H7 (cell line): ENCODE data around the gene GPR32. TPM values are rescaled to one million over a fixed set of nuclear protein-coding genes. Genes with fewer than 3 reads are reported as not detected.
"Not testable (repeated sequence)": the region's sequence is repeated elsewhere in the genome, so short reads cannot be mapped to it uniquely, and the experiment has no call there.

Experiments used
- DNase-seq: peaks from one replicate; pipeline ENCODE4 v3.0.0; 2012
- H3K27me3 ChIP-seq: 2 replicates; pipeline ENCODE4 v1.6.0; 2011; ENCODE audit warnings: mild to moderate bottlenecking, low read length; ENCODE audit not compliant: control insufficient read depth, insufficient read depth
- H3K36me3 ChIP-seq: replicated peaks from 2 replicates; pipeline ENCODE4 v1.5.1; 2011; ENCODE audit warnings: low read length; ENCODE audit not compliant: control insufficient read depth, insufficient read depth
- H3K4me3 ChIP-seq: 2 replicates; pipeline ENCODE4 v1.5.1; 2011; ENCODE audit warnings: low read depth, mild to moderate bottlenecking, control low read depth, low read length, moderate library complexity; ENCODE audit not compliant: insufficient read depth
- total RNA-seq: library from RNA; depleted of rRNA; stranded (reverse); fragments of >200 nt; shearing (Covaris generic); gene quantifications from 2 replicates; pipeline ENCODE4 v1.2.3, GENCODE V29; 2014; rRNA removed

GPR32 gene, protein sequence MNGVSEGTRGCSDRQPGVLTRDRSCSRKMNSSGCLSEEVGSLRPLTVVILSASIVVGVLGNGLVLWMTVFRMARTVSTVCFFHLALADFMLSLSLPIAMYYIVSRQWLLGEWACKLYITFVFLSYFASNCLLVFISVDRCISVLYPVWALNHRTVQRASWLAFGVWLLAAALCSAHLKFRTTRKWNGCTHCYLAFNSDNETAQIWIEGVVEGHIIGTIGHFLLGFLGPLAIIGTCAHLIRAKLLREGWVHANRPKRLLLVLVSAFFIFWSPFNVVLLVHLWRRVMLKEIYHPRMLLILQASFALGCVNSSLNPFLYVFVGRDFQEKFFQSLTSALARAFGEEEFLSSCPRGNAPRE
- not detected in 2 replicates for total RNA-seq

DNA sequence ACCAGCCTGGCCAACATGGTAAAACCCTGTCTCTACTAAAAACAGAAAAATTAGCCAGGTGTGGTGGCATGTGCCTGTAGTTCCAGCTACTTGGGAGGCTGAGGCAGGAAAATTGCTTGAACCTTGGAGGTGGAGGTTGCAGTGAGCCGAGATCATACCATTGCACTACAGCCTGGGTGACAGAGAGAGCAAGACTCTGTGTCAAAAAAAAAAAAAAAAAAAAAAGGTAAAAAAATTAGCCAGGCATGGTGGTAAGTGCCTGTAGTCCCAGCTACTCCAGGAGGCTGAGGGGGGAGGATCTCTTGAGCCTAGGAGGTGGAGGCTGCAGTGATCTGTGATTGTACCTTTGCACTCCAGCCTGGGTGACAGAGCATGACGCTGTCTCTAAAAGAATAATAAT lies at the start of gene GPR32:
Gene GPR32, plus strand, starts transcription at position 301 of the 400 bp plus-strand sequence. CDS start 137 bp downstream, outside the sequence.
- not testable (repeated sequence) for DNase-seq, H3K27me3 ChIP-seq, H3K4me3 ChIP-seq, H3K36me3 ChIP-seq

DNA sequence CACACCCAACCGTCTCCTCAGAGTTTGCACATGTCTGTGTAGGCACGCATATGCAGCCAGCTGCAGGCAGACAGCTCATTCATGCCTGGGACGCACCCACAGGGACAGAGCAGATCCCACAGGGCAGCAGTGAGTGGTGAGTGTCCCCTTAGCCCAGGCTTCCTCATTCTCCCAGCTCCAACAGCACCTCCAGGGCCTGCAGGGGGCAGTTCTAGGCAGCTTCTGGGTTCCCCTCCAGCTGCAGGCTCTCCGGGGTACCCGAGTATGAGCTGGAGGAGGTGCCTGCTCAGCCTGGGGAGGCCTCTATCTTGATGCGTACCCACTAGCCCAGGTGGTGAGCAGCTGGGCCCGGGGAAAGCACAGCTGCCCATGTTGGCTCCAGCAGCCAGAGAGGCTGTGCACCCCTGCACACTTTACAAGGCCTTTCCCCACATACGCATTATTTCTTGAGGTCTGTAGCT lies 49.3 kb upstream of the GPR32 start:
- Histone ChIP-seq H3K27me3 (peaks cover 70% of the 10 kb centered on the region), H3K4me3 (no peak overlapping the region), H3K36me3 (no peaks in the 10 kb centered on the region)
- DNase-seq: peak; percentile 50

DNA sequence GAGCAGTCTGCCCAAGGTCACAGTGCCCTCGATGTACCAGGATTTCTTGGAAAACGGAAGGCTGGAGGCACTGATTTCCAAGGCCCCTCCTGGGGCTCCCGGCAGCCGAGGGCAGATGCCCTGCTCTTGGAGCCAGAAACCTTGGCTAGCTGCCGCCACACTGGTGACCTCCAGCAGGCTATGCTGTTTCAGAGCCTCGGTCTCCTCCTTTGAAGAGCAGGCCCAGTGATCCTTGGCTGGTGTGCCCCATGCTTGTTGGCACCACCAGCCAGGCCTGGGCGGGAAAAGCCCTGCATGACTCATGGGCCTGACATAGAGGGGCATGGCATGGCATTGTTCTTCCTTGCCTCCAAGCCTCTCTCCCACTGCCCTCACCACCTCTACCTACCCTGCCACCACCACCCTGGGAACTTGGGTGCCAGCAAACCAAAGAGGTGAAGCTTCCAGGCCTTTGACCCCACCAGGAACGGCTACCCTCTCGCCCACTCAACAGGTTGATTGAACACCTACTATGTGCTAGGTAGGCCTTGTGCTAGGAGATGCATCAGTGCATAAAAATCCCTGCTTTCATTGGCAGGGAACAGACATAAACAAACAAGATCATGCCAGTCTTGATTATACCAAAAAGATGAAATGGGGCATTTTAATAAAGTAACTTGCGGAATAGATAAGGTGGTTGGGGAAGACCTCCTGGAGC lies 48.7 kb upstream of the GPR32 start:
- Histone ChIP-seq H3K4me3 (no peak overlapping the region), H3K27me3 (peaks cover 65% of the 10 kb centered on the region), H3K36me3 (no peaks in the 10 kb centered on the region)
- DNase-seq: peak; percentile 41

DNA sequence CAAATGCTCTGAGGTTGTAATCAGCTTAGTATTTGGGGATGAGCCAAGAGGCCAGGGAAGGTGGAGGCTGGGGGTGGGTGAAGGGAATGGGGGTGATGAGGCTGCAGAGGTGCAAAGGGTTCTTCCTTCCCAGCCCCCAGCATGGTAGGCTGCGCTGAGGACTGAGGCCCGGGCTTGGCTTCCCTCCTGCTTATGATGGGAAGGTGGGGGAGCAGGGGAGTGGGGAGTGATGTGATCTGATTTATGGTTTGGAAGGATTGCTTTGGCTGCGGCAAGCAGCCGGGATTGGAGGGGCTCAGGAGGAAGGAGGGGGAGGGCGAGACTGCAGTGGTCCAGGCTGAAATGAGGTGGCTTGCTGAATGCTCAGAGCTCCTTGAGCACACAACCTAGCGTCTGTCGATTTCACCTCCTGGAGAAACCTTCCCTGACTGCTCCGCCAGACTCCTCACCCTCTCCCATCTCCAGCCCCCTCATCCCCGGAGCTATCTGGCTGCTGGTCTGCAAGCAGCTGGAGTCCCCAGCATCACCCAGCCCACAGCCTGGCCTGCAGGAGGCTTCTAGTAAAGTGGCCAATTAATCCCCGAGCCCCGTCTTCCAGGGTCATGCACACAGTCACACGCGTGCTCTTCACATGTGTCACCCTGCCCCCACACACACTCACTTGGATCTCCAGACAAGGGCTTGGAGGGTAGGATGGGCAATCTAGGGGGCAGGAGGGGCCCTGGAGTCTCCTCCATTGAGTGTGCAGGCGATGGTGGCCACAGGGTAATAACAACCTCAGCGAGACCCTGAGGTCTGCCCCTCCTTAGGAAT lies 47.9 kb upstream of the GPR32 start:
- peak overlapping the region; percentile 12; the same call in 1 of the 2 replicates for H3K4me3 ChIP-seq
- H3K36me3 ChIP-seq: no peaks in the 10 kb centered on the region
- H3K27me3 ChIP-seq: peaks cover 58% of the 10 kb centered on the region
- DNase-seq: peak; percentile 46

DNA sequence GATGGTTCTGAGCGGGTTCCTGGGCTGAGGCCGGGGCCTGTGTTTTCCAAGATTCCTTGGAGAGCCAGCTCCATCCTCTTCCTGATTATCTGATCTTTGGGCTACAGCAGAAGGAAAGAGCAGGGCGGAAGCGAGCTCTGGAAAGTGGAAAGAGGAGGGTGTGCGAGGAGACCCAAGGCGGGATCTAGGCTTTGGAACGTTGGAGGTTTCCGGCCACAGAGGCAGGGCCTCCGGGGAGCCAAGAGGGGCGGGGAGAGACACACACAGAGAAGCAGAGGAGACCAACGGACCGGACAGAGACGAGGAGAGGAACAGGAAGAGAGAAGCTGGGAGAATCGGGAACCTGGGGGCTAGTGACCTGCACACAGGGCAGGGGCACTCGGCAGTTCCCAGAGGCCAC lies 47.2 kb upstream of the GPR32 start, which contains the start of gene CLEC11A:
Gene CLEC11A, plus strand, starts transcription at position 296 of the 400 bp plus-strand sequence. CDS start 162 bp downstream, outside the sequence.
- DNase-seq: peak; percentile 53
- H3K36me3 ChIP-seq: no peaks in the 10 kb centered on the region
- H3K27me3 ChIP-seq: peaks cover 51% of the 10 kb centered on the region
- peak within 1 kb of the TSS; percentile 67 for H3K4me3 ChIP-seq

DNA sequence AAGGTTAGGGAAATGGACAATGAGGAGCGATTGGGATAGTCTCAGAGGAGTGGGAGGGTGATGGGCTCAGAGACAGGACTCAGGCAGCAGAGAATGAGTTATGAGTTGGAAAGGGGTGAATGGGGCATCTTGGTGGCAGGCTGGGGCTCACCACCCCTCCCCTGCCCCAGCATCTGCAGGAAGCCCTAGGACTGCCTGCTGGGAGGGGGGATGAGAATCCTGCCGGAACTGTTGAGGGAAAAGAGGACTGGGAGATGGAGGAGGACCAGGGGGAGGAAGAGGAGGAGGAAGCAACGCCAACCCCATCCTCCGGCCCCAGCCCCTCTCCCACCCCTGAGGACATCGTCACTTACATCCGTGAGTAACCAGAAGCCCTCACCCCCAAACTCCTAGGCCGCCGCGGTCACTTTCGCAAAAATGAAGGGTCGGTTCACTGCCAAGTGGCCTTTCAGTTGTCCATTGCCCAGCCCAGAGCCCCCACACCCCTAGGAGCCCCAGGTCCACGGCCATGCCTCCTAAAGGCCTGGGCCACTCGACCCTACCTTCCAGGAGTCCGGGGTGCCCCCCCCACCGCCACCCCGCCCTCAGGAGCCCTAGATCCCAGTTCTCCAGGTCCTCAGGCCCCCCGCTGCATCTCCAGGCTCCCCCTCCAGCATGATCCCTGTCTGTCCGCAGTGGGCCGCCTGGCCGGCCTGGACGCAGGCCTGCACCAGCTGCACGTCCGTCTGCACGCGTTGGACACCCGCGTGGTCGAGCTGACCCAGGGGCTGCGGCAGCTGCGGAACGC lies 46.3 kb upstream of the GPR32 start:
- Histone ChIP-seq H3K36me3 (no peaks in the 10 kb centered on the region), H3K27me3 (peaks cover 48% of the 10 kb centered on the region), H3K4me3 (peak overlapping the region; percentile 67)
- DNase-seq: peak; percentile 62

DNA sequence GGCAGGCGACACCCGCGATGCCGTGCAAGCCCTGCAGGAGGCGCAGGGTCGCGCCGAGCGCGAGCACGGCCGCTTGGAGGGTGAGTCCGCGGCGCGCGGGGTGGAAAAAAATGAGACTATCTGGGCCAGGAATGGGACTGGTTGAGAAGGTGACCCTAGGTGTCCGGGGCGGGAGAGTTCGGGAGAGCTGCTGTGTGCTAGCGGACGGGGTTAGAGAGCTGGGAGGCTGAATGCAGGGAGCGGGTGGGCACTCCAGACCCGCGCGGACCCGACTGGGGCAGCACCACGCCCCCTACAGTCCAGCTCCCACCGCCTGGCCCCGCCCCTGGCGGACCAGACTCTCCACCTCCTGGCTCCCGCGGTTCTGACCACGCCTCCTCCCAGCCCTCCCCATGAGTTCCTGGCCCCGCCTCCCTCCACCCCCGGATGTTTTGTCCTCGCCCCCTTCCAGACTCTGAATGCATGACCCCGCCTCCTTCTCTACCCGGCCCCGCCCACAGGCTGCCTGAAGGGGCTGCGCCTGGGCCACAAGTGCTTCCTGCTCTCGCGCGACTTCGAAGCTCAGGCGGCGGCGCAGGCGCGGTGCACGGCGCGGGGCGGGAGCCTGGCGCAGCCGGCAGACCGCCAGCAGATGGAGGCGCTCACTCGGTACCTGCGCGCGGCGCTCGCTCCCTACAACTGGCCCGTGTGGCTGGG lies 45.6 kb upstream of the GPR32 start:
- peaks cover 46% of the 10 kb centered on the region for H3K27me3 ChIP-seq
- DNase-seq: peak; percentile 100
- H3K36me3 ChIP-seq: no peaks in the 10 kb centered on the region
- H3K4me3 ChIP-seq: peak overlapping the region; percentile 79

DNA sequence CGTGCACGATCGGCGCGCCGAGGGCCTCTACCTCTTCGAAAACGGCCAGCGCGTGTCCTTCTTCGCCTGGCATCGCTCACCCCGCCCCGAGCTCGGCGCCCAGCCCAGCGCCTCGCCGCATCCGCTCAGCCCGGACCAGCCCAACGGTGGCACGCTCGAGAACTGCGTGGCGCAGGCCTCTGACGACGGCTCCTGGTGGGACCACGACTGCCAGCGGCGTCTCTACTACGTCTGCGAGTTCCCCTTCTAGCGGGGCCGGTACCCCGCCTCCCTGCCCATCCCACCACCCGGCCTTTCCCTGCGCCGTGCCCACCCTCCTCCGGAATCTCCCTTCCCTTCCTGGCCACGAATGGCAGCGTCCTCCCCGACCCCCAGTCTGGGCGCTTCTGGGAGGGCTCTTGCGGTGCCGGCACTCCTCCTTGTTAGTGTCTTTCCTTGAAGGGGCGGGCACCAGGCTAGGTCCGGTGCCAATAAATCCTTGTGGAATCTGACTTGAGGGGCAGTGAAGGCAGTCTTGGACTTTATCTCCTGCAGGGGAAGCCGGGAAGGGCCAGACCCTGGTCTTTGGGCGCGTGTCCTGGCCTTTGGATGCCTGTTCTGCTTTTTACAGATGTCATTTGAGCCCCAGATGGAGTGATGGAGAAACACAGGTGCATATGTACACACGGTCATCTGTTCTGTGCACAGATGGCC lies 44.9 kb upstream of the GPR32 start:
- Histone ChIP-seq H3K36me3 (no peaks in the 10 kb centered on the region), H3K27me3 (peaks cover 43% of the 10 kb centered on the region), H3K4me3 (peak overlapping the region; percentile 79)
- DNase-seq: no peak

DNA sequence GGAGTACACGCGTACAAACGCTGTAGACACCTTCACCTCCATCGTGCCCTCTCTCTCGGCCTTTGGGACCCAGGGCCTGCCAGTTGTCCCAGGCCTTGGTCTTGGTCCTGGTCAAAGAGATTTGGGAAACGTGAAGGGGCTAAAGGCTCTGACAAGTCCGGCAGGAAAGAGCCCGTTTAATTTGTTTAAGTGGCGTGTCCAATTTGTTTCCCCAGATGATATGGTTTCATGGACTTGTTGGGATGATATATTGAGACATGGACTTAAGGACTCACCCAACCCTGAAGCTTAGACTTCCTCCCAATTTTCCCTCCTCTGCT lies 44.4 kb upstream of the GPR32 start:
- DNase-seq: no peak
- peak overlapping the region; percentile 79 for H3K4me3 ChIP-seq
- peaks cover 38% of the 10 kb centered on the region for H3K27me3 ChIP-seq

DNA sequence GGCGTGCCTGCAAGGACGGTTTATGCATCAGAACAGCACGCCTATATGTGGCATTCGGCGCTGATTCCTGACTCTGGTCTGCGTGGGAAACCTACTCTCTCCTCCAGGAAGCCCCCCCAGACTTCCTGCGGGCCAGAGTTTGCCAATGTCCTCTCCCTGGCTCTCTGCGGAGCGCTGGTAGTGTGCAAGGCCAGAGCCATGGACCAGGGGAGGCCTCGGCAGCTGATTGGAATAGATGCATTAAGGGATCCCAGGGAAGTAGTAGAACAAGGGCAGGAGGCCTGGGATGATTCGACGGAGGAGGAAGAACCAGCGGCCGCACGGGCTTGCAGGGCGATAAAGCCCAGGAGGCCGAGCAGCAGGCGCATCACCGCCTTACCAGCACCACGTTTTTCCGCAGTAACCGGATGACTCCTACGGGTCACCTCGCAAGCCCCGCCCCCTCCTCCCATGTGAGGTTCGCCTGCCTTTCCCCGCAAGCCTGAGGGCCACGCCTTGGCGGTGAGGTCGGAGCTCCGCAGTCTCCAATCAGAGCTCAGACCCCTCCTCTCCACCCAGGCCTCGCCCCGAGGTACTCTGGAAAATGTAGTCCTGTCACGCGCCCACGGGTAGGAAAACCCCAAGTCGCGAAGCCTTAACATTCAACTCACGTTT lies 42.1 kb upstream of the GPR32 start:
- Histone ChIP-seq H3K27me3 (peaks cover 15% of the 10 kb centered on the region), H3K36me3 (no peaks in the 10 kb centered on the region)
- DNase-seq: peak; percentile 97

More for the DNA sequence above, 44.4 kb upstream of the GPR32 start:
- no peaks in the 10 kb centered on the region for H3K36me3 ChIP-seq

DNA sequence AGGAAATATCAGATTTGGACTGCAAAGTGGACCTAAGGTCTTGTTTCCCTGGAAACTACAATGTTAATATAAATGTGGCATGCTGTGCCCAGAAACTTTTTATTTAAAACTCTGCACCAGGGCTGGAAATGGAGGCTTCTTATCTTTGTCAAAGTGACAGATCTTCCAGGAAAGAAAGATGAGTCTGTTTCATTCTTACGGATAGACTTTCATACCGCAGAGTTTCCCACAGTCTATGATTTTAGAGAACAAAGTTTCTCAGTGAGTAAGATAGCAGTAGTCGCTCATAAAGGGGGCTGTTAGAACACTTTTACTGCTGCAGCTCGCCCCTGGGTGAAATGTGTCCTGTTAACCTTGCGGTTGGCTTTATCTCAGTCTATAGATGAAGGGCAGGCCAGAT lies 40.4 kb upstream of the GPR32 start:
- peaks cover 4% of the 10 kb centered on the region; the same call in 1 of the 2 replicates for H3K27me3 ChIP-seq

More for the DNA sequence above, 42.1 kb upstream of the GPR32 start:
- H3K4me3 ChIP-seq: peak overlapping the region; percentile 30

DNA sequence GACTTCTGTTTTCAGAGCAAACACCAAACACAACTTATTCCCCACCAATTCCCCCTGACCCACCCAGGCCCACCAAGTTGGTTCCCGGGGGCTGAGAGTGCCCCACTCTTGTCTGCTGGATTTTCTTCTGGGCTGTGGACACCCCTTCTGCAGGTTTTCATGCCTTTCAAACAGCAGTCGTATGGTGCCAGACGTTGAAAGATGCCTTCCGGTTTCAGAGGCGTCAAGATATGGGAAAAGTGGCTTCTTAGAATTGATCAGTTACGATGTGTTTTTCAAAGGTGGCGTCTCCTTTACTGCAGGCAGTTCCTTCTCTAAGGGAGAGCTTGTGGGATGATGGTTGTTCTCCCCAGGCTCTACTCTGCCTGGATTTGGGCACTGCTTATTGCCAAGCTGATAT lies 34.4 kb upstream of the GPR32 start:
- H3K36me3 ChIP-seq: no peaks in the 10 kb centered on the region
- H3K4me3 ChIP-seq: no peak overlapping the region
- DNase-seq: peak; percentile 8

More for the DNA sequence above, 40.4 kb upstream of the GPR32 start:
- Histone ChIP-seq H3K4me3 (no peak overlapping the region), H3K36me3 (no peaks in the 10 kb centered on the region)
- DNase-seq: no peak

More for the DNA sequence above, 34.4 kb upstream of the GPR32 start:
- no peaks in the 10 kb centered on the region; the same call in 1 of the 2 replicates for H3K27me3 ChIP-seq
